Endothelial cell of umbilical vein (primary cell): Measurements from ENCODE around the gene CEP70. TPM values are rescaled to one million over a fixed set of nuclear protein-coding genes. Genes with fewer than 3 reads are reported as not detected.

Source experiments
- BruUV-seq: library from RNA; stranded (reverse); fragments of 400-500 nt; replicated peaks from 2 replicates; lab custom pipeline; 2021; lab: Mats Ljungman, UMichigan
- CTCF ChIA-PET: fragments of 300-600, 350-600 bp; sonication (Branson Sonifier 250); formaldehyde crosslinking; loops from one replicate; lab custom pipeline; 2021; ENCODE audit warnings: antibody characterized with exemption, inconsistent platforms; lab: Charles Lee
- POLR2A ChIA-PET: fragments of 300-600, 350-600 bp; sonication (Branson Sonifier 250); formaldehyde crosslinking; loops from one replicate; lab custom pipeline; 2021; ENCODE audit warnings: antibody characterized with exemption, inconsistent platforms; lab: Charles Lee
- DNase-seq: peaks from one replicate; pipeline ENCODE4 v3.0.0-alpha.2; 2011; ENCODE audit warnings: low read depth, low spot score
- FAIRE-seq: peaks from 2 replicates; lab custom pipeline; 2011; peaks lifted over from hg19 to GRCh38; lab: Jason Lieb, UNC
- H2AFZ ChIP-seq: 2 replicates; pipeline ENCODE4 v1.6.0; 2012; ENCODE audit warnings: low read depth, low read length, control low read depth, inconsistent platforms
- H3K27ac ChIP-seq: 2 replicates; pipeline ENCODE4 v1.5.1; 2011; ENCODE audit warnings: low read depth, mild to moderate bottlenecking, control low read depth, low read length, moderate library complexity; ENCODE audit not compliant: insufficient read depth
- H3K27me3 ChIP-seq, 2 experiments: 2 replicates each; pipeline versions ENCODE4 v1.6.0 to v1.6.1; 2011; ENCODE audit warnings: low read length in 2 of 2, mixed read lengths in 1 of 2; ENCODE audit not compliant: control insufficient read depth in 2 of 2, insufficient read depth in 2 of 2
- H3K36me3 ChIP-seq, 2 experiments: 2 replicates in 1 of 2; 3 replicates in 1 of 2; pipeline ENCODE4 v1.5.1; 2011; ENCODE audit warnings: low read length in 2 of 2, mild to moderate bottlenecking in 1 of 2, moderate library complexity in 1 of 2; ENCODE audit not compliant: control insufficient read depth in 2 of 2, insufficient read depth in 2 of 2; ENCODE audit errors: extremely low read depth in 1 of 2
- H3K4me1 ChIP-seq: 3 replicates; pipeline ENCODE4 v1.5.1; 2011; ENCODE audit warnings: mild to moderate bottlenecking, low read length; ENCODE audit not compliant: control insufficient read depth, insufficient read depth; ENCODE audit errors: extremely low read depth
- H3K4me2 ChIP-seq: 2 replicates; pipeline ENCODE4 v1.6.1; 2011; ENCODE audit warnings: low read length, control low read depth, mixed read lengths; ENCODE audit not compliant: insufficient read depth
- H3K4me3 ChIP-seq, 3 experiments: fragments of 200-600 bp in 1 of 3; sonication (generic), shearing (Covaris generic) in 1 of 3; replicated peaks in 1 of 3; 2 replicates each; pipeline ENCODE4 v1.5.1; 2011 to 2016; ENCODE audit warnings: control low read depth in 3 of 3, low read length in 3 of 3, mild to moderate bottlenecking in 2 of 3, inconsistent platforms in 1 of 3, low read depth in 1 of 3, moderate library complexity in 1 of 3; ENCODE audit not compliant: insufficient read depth in 1 of 3
- H3K79me2 ChIP-seq: 2 replicates; pipeline ENCODE4 v1.6.0; 2012; ENCODE audit warnings: low read length, inconsistent platforms; ENCODE audit not compliant: control insufficient read depth, insufficient read depth
- H3K9ac ChIP-seq: replicated peaks from 2 replicates; pipeline ENCODE3; 2011; ENCODE audit warnings: low read length, control low read depth; ENCODE audit not compliant: insufficient read depth; ENCODE audit errors: extremely low read depth
- H3K9me1 ChIP-seq: replicated peaks from 3 replicates; pipeline ENCODE4 v1.6.0; 2011; ENCODE audit warnings: mild to moderate bottlenecking, low read length; ENCODE audit not compliant: control insufficient read depth, insufficient read depth; ENCODE audit errors: extremely low read depth
- H3K9me3 ChIP-seq: replicated peaks from 2 replicates; pipeline ENCODE4 v1.5.1; 2012; ENCODE audit warnings: low read length, inconsistent platforms; ENCODE audit not compliant: control insufficient read depth, insufficient read depth
- H4K20me1 ChIP-seq: replicated peaks from 2 replicates; pipeline ENCODE3; 2011; ENCODE audit warnings: mild to moderate bottlenecking, low read length; ENCODE audit not compliant: control insufficient read depth, insufficient read depth; ENCODE audit errors: extremely low read depth
- CTCF ChIP-seq, 2 donors: IDR thresholded peaks; 1 replicate in 1 of 2; 2 replicates in 1 of 2; pipeline ENCODE4 v1.5.1; 2011; ENCODE audit warnings: low read length in 2 of 2, mild to moderate bottlenecking in 2 of 2, moderate library complexity in 2 of 2, control low read depth in 1 of 2, inconsistent platforms in 1 of 2, low read depth in 1 of 2; ENCODE audit not compliant: insufficient read depth in 1 of 2; ENCODE audit errors: extremely low read depth in 1 of 2
- EZH2 ChIP-seq: IDR thresholded peaks from 2 replicates; pipeline ENCODE4 v1.6.1; 2012; ENCODE audit warnings: borderline replicate concordance, low read depth, mild to moderate bottlenecking, moderate library complexity, low read length, inconsistent platforms; ENCODE audit not compliant: severe bottlenecking
- FOS ChIP-seq: IDR thresholded peaks from 2 replicates; pipeline ENCODE4 v1.6.1; 2011; ENCODE audit warnings: mild to moderate bottlenecking, low read length, moderate library complexity, borderline replicate concordance; ENCODE audit not compliant: insufficient read depth
- GATA2 ChIP-seq: IDR thresholded peaks from 2 replicates; pipeline ENCODE4 v1.7.0; 2011; ENCODE audit warnings: low read depth, mild to moderate bottlenecking, moderate library complexity, mixed read lengths, low read length; ENCODE audit not compliant: insufficient read length, insufficient read depth
- JUN ChIP-seq: IDR thresholded peaks from 2 replicates; pipeline ENCODE4 v1.6.1; 2011; ENCODE audit warnings: borderline replicate concordance, low read depth; ENCODE audit not compliant: insufficient read length, insufficient read depth
- MYC ChIP-seq: IDR thresholded peaks from one replicate; pipeline ENCODE4 v1.6.1; 2011; ENCODE audit warnings: mild to moderate bottlenecking, low read depth, low read length
- POLR2A ChIP-seq: IDR thresholded peaks from 2 replicates; pipeline ENCODE4 v1.6.1; 2012; ENCODE audit warnings: low read depth, mild to moderate bottlenecking, control low read depth, low read length
- POLR2AphosphoS5 ChIP-seq: IDR thresholded peaks from 2 replicates; pipeline ENCODE4 v1.6.1; 2012; ENCODE audit warnings: low read depth, mild to moderate bottlenecking, control low read depth, low read length, moderate library complexity; ENCODE audit not compliant: insufficient read depth
- dilution Hi-C: fragments of 300-500 bp; cut with MboI; formaldehyde crosslinking; loops from one replicate; pipeline ENCODE4 v1.15.0; 2019; ENCODE audit warnings: low sequenced_read_pairs; ENCODE audit not compliant: extremely low pct_ligation_motif_present
- intact Hi-C: fragments of 100-400 bp; cut with micrococcal nuclease; formaldehyde crosslinking; loops from one replicate; pipeline ENCODE4 v1.10.0; 2022
- polyA plus RNA-seq, 4 experiments: library from polyadenylated mRNA; depleted of rRNA in 3 of 4; stranded (reverse) in 3 of 4; unstranded in 1 of 4; fragments of >200 nt; gene quantifications; 2 replicates each; pipeline versions ENCODE4 v1.2.1 to v1.2.3, GENCODE V29; 2011 to 2012; ENCODE audit warnings: missing spikeins in 1 of 4
- total RNA-seq: library from RNA; stranded (reverse); gene quantifications from 2 replicates; pipeline ENCODE4 v1.2.3, GENCODE V29; 2021
- TF ChIP-seq, protein P1 (sequence below): IDR thresholded peaks from 2 replicates; pipeline ENCODE4 v1.6.1; 2011; ENCODE audit not compliant: insufficient read depth, insufficient read length

CEP70 gene
- total and polyA plus RNA-seq, 2 donors (not counting 3 experiments of a cell fraction or from before 2014, with no cell fraction given), result 2.1 to 16.9 TPM

- Histone ChIP-seq H4K20me1 (no peaks in the 10 kb centered on the region), H3K4me2 (no peak overlapping the region), H3K27me3 (no peaks in the 10 kb centered on the region), H3K9me1 (no peaks in the 10 kb centered on the region), H3K4me1 (no peaks in the 10 kb centered on the region), H3K79me2 (no peaks in the 10 kb centered on the region), H3K4me3 (no peak overlapping the region), H3K27ac (no peak overlapping the region), H3K9me3 (no peaks in the 10 kb centered on the region), H3K9ac (no peak overlapping the region), H3K36me3 (no peaks in the 10 kb centered on the region), H2AFZ (no peak overlapping the region)
- intact Hi-C loops (no loop called here), dilution Hi-C loops (no loop called here)
- ChIA-PET POLR2A (no interaction called here), CTCF (no interaction called here)
- no TSS peak for BruUV-seq
- TF ChIP-seq POLR2AphosphoS5 (no peak), GATA2 (no peak), POLR2A (no peak), EZH2 (no peak), MYC (no peak), JUN (no peak), CTCF (IDR thresholded peaks at IDR 0.05; ENCODE audit: extremely low read depth in 1 of 2, insufficient read depth in 1 of 2, low read depth in 1 of 2, low read length in 2 of 2) (no peak), FOS (no peak)
- TF ChIP-seq, protein P1, sequence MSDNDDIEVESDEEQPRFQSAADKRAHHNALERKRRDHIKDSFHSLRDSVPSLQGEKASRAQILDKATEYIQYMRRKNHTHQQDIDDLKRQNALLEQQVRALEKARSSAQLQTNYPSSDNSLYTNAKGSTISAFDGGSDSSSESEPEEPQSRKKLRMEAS, result no peak
- DNase-seq (no peak), FAIRE-seq (no peak)
These were observed 46.5 kb upstream of the CEP70 start for GRCh38 chr3:138640537-138640936.
